Stimulated activated CD4-positive, alpha-beta T cell treated with anti-CD3 and anti-CD28 coated beads, Interleukin-4, amount 100 ng/mL, for 1 hour (primary cell): ENCODE data around the gene ABLIM1.

Source experiments
- DNase-seq: peaks from one replicate; pipeline ENCODE4 v3.0.0-alpha.2; 2020

ABLIM1 gene

DNA sequence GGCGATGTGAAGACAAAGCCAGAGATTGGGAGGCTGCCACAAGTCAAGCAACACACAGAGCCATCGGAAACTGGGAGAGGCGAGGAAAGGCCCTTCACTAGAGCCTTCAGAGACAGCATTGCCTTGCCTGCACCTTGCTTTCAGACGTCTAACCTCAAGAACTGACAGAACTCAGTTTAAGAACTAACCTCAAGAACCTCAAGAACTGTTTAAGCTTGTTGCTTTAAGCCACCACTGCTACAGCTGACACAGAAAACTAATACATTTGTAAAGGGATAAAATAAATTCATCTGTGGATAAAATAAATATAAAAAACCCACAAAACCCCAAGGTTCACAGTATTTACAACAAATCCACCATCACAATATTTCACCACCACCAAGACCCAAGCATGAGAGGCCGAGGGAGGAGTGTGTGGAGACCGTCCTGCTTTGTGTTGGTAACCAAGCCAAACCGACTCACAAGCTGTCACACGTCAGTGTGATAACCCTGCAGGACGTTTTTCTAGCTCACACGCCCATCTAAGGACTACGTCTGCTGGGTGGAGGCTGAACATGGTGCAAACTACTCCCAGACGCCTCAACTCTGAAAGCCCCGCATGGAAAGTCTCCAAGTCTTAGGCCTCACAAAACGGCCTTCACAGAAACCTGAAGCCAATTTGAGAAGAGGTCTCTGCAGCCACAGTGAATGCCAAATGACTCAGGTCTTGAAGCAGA, 116.8 kb downstream of the ABLIM1 start:
- DNase-seq = peak; percentile 43

DNA sequence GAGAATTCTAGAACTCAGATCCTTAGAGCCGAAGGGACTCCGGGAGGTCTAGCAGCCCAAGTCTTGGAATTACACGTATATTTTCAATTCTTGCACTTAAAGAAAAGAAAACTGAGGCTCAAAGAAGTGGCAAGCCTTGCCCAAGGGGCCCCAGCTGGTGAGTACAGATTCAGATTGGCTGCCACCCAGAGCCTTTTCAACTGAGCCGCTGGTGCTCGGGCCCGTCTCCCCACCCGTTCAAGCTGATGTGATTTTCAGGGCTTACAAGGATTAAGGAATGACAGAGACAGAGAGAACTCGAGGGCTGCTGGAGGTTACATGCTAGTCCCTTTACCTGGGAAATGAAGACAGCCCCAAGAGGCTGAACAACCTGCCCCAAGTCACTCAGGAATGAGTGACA, 117.8 kb downstream of the ABLIM1 start:
- no peak for DNase-seq

DNA sequence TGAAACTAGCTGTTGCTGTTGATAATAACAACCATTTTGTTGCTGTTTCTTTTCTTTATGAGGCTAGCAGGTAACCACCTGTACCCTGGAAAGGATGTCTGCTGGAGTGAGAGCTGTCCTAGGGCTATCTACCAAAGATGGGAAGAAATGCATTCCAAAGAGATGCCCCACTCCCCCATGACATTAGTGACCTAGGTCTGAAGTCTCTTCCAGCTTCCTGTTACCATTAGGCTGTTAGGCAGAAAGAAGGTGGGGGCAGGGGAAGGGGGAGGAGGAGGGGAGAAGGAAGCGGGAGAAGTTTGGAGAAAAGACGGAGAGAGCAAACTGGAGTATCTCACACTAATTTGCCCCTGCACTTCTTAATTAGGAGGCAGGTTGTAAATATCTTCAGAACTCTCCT, 118.5 kb downstream of the ABLIM1 start:
- DNase-seq = no peak

DNA sequence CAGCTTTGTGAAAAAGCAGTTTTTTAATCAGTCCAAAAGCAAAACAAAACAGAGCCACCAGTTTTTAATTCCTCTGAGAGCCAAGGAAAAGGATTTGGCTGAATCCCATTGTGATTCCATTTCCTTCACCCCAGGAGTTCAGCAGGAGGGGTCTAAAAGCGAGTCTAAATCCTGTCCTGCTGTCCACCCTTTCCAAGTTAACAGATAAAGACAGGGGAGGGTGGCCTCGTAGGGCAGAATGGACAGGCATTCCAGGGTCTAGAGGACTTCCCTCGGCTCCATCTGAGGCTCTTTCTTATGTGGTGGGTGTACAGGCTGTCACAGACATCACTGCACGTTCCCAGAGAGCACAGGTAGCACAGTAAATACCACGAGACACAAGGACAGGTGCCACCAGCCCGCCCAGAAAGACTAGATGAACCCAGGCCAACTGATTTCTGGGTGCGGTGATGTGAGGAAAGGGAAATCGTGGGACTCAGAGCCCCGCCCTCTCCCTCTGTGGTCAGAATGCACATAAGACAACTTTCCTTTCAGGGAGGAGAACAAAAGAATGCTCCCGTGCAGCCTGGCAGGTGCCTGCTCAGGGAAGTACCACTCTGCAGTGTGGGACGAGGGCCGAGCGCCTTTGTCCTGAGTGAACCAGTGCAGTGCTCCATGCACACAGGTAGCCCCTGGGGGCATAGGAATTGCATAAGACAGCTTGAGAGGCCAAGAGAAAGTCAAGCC, 119.7 kb downstream of the ABLIM1 start:
- peak; percentile 42 for DNase-seq

DNA sequence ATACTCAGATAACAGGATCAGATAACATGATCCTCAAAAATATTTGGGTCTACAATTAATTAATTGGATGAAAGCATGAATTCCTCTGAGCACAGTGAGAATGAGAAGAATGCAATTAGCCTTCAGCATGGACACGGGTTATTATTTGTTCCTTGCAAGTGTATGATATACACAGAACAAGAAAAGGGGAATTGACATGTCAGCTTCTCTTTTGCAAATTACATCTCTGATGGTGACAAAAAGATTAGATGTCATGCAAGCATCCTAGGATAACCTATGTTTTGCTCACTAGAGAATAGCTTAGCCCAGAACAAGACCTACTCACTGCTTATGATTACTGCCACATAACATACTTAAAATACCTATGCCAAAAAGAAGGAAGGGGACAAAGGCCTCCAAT, 120.3 kb downstream of the ABLIM1 start:
- DNase-seq = no peak

DNA sequence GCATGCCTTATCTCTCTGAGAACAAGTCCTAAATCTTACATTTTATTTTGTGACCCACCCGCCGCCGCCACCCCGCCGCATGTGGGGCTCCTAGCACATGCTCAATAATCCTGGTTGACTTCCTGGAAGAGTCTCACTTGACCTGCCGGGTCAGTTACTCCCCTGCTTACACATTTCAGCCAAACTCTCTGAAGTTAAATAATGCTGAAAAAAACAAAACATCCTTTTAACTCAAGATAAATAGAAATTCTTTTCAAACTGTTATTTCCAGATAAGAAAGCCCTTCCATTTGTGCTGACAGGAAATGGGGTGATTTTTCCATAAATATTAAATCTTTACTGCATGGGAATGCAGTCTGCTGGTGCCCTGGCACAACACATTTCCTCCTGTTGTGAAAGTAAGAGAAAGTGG, 123.5 kb downstream of the ABLIM1 start:
- no peak for DNase-seq

DNA sequence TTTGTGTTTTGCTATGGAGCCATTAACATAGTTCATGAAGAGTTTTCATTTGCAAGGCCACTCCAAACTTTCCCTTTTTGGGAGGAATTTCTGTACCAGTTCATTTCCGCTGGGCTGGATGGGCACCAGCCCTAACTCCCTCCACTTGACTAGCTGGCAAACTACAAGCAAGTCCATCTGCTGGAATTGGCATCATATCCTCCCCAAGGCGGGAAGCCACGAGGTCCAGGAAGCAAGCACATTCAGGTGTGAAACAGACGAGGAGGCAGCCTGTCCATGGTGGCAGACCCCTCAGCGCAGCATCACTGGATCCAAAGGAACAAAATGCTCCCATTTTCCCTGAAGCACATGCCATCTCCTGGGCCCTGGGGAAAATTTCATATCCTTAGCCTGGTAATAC, 125.8 kb downstream of the ABLIM1 start:
- no peak for DNase-seq

DNA sequence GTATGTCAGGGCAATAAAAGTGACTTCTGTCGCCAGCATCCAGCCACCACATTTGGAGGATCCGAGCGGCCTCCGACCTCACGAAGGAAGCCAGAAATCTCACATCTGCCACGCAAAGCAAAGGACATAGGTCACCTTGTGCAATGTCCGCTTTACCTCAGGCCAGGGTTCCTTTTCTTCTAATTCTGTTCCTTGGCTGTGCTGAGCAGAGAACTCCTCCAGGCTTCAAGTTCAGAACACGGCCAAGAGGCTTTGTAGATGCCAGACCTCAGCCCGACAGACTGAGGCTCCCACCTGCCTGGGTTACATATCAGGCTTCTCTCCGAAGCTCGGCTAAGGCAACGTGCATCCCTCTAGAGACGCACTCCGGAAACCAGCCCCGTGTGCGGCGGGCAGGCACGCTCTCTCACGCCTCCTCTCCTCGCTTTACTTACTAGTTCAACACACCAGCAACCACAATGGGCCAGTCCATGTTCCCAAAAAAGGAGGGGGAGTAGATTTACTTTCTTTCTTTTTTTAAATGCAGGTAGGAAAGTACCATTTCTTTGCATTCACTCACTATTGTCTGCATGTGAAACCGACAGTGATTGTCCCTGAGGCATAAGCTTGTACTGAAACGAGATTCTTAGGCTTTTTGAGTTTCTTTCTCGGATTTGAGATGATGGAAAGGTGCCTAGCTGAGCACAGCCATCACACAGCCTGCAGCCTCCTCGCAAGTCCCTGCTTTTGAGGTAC, 131.4 kb downstream of the ABLIM1 start:
- DNase-seq = peak; percentile 82

DNA sequence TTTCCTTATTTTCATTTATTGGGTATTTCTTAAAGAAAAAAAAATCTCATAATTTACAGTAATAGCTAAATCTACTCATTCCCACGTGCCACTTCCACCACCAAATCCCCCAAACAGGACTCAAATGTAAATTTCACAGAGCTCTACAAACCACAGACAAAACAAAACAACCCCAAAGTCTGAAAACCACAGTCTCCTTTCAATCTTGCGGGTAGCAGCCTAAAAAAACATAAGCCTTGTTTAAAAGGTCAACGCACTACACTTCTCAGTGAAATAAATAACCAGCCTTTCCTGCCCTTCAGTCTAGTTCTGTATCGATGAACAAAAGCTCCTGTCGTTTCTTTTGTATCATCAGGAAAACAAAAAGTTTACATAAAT, 132.0 kb downstream of the ABLIM1 start:
- DNase-seq = no peak

DNA sequence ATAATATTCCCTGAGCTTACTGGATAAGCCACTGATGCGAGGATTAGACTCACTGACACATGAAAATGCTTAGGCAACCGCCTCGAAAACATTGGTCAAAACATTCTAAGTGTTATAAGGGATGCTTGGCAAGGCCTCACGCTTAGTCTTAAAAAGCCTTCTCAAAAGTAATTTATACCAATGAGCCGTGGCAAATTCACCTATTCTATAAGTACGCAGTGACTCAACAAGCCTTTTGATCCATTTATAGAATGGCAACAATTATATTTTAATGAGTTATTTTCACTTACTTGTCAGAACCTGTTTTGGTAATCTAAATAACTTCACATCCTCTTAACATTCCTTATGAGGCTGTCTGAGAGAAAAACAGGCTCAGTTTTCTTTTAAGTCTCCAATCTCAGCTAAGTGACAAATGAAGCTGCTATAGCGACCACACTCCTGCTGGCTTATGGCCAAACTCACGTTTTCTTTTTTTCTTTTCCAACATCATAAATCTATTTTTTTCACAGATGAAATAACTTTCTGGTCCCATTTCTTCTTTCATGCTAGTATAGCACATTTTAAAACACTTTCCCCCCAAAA, 132.6 kb downstream of the ABLIM1 start:
- DNase-seq = no peak

DNA sequence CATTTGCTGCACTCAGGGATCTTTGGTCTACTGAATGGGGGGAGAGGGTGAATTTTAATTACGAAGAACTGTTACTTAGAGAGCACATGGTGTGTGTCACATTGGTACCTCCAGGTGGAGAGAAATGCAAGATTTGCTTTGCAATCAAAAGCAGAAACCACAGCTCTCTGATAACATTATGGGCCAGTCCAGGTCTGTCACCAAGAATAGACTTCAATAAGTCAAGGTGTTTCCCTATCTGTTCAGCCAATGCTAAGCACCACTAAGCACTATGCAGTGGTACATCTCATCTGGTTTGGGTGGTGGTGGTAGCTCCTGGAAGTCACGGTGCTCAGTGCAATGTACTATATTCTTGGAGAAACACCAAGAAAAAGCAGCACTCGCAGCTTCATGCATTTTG, 134.2 kb downstream of the ABLIM1 start:
- no peak for DNase-seq

DNA sequence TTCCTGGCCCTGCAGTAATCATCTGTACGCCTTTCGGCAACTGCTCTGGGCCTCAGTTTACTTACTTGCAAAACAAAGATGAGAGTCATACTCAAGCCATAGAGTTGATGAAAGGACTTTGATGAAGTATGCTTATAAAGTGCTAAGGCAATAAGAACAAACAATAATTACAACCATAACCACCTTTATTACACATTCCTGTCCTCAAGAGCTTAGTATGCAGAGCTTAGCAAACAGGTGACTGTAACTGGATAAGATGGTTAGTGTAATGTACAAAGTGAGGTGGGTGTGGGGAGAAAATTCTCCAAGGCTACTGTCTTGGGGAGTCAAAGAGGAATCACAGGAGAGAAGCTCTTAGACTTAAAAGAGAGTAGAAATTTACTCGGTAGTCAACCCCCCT, 136.8 kb downstream of the ABLIM1 start:
- DNase-seq = no peak

DNA sequence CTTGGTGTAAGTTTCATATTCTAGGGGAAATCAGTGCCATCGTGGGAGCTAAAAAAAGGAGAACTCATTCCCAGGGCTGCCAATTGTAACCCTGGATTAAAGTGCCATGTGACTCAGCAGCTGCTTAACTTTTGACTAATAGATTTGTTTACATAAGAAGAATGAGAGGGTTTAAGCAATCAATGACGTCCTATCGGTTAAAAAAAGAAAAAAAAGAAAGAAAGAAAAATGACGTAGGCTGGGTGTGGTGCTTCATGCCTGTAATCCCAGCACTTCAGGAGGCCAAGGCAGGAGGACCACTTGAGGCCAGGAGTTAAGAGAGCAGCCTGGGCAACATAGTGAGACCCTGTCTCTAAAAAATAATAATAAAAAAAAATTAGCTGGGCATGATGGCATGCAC, 137.6 kb downstream of the ABLIM1 start:
- DNase-seq = no peak

DNA sequence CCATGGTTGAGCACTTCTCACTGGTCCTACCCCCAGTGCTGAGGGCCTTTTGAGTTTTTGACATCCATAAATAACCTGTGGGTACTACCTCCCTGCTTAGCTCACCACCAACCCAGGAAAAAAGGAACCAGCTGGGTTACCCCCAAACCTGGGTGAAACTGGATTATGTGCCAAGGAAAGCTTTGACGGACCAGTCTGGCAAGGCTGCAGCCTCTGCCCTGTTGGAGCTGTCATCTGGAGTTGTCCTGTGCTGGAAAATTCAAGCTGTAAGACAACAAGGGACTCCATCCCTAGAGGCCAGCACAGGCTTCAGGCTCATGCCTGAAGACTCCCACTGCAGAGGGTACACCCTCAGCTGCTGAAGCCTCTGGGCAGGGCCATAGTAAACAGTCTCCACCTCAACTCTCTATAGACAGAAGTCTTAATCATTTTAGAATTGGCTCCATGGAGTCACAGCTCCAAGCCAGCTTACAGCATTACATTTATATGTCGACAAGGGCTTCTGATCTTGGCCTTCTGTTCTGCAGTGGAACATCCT, 138.2 kb downstream of the ABLIM1 start:
- DNase-seq = no peak

DNA sequence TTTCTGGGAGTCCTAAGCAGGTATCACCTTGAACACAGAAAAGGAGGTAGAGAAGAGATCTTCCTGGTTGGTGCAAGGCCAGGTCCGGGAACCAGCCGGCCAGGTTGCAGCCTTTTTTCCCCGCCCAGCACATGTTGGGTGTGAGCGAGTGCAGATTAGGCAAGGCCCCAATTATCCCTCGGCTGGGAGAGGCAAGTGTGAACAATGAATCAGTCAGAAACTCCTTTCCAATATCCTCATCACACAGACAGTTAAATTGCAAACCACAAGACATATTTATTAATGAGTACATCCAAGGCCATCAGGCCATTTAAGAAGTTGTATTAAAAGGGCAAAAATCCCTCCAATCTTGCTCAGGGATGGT, 138.8 kb downstream of the ABLIM1 start:
- DNase-seq = no peak

DNA sequence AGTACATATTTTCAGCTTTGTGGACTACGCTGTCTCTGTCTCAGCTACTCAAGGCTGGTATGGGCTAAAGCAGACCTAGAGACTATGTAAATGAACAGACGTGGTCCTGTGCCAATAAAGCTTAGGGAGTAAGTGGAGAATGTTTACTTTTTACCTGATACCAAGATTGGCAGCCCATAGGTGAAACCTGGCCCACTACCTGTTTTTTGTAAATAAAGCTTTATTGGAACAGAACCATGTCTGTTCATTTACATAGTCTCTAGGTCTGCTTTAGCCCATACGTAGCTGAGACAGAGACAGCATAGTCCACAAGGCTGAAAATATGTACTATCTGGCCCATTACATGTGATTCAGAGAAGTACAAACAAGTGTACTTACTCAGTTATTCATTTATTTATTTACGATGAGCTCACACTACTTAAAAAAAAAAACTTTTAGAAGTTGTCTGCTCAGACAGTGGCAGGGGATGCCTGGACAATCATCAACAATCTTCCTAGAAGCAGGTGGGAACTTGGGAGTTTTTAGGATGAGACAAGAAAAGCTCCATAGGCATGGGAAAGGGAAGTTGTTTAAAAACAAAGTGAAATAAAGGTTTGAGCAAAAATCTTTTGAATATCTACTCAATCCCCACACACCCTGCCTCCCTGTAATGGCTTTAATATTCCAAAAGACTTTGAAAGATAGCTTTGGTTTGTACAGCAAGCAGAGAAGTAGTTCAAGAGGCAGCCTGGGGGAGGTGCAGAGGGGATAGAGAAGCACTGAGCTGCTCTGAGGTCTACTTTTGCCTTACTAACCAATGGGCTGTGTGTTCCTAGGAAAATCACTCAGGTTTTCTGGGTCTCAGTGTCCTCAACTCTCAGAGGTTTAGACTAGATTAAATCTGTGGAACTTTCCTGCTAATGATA, 139.4 kb downstream of the ABLIM1 start:
- DNase-seq = no peak

DNA sequence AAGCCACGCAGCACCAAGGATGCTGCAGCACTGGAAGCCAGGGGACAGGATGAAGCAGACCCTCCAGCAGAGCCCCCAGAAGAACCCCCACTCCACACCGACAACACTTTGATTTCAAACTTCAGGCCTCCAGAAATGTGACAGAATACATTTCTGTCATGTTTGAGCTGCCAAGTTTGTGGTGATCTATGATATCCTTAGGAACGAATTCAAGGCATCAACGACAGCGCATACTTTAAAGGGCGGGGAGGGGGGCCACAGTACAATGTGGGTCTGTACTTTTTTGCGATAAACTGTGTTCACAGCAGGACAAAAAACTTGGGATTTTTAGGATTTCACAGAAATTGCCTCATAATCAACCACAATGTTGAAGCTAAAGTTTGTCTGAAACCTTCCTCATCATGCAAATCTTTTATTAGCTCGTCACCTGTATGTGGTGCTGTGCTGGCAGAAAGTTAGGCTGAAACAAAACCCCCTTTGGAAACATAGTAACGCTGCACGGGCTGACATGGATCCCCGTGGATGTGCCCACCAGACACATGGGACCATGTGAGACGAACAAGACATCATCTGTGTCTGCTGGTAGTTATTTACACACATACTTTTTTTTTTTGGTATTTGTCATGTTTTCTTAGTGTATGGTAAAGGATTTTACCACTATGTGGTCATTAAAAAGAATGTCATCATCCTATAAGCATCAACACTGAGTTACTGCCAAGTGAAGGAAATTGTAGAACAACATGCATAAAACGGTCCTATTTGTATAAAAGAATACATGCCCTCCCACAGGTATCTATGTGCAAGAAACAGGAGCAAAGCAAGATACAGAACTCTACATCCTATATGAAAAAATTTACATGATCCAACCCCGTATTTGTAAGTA, 140.5 kb downstream of the ABLIM1 start:
- DNase-seq = no peak

DNA sequence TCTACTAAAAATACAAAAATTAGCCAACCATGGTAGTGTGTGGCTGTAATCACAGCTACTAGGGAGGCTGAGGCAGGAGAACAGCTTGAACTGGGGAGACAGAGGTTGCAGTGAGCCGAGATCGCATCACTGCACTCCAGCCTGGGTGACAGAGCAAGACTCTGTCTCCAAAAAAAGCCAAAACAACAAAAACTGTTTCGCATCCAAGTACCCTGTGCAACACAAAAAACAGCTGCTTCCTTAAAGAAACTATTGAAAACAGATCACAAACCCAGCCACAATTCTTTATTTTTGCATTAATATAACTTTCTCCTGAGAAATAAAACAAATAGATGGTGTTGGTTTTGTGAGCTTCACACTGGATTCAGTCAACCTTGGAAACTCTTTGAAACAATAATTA, 141.7 kb downstream of the ABLIM1 start:
- no peak for DNase-seq

DNA sequence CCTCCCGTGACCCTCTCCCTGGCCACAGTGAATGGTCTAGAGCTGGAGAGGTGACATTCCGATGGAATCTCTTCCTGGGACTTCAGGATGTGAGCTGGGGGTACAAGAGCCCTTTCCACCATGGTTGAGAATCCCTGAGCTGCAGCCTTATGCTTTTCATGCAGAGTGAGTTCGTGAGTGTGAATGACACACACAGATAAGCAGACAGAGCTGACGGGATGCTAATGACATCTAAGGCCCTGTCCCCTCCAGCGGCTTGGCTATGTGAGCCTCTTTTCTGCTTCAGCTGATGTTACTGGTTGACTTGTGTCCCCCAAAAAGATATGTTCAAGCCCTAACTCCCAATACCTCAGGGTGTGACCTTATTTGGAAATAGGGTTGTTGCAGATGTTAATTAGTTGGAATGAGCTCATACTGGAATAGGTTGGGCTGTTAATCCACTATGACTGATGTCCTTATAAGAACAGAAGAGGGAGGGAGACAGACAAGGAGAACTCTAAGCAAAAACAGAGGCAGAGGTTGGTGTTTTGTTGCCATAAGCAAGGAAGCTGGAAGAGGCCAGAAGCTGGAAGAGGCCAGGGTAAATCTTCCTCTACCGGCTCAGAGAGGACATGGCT, 142.7 kb downstream of the ABLIM1 start:
- no peak for DNase-seq

DNA sequence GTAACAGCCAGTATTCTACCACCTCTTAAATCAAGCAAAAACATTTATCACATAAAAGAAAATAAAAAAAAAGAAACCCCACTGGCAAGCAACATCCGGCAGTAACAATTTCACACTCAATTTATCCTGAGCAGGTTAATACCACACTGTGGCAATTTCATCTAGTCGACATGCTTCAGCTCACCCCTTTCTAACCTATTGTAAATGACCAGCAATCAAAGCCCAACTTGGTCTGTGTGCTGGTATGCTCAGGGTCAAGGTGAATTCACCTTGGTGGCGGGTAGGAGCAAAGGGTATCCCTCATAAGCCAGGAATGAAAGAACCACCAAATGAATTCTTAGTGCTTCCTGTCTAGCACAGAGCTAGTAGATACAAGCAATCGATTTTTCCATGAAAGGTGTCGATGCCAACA, 144.7 kb downstream of the ABLIM1 start:
- DNase-seq = no peak

DNA sequence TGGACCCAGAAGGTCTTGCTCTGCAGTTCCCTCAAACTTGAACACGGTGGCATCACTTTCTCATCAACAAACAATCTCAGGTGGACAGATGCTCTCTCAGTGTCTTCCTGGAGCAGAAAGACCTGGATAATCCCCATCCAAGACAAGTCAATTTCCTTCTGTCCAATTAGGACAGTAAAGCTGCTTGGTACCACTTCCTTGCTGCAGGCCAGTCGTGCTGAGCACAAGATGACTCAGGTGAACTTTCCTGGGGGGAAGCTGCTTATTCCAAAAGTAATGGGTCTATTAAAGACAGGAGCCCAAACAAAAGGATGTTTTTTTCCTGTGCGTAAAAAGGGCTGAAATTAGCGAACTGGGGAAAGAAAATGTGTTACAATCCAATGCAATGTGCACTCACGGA, 146.2 kb downstream of the ABLIM1 start:
- DNase-seq = no peak
